Stimulated activated naive CD4-positive, alpha-beta T cell treated with Interleukin-2 at 50 U/mL for 16 hours (primary cell): ENCODE measurements around the gene CASP2.
"Not testable (repeated sequence)": the region's sequence is repeated elsewhere in the genome, so short reads cannot be mapped to it uniquely, and the experiment has no call there.

Experiments used
- DNase-seq: peaks from one replicate; lab custom pipeline; 2025; lab: John Stamatoyannopoulos, UW

The CASP2 gene

DNA sequence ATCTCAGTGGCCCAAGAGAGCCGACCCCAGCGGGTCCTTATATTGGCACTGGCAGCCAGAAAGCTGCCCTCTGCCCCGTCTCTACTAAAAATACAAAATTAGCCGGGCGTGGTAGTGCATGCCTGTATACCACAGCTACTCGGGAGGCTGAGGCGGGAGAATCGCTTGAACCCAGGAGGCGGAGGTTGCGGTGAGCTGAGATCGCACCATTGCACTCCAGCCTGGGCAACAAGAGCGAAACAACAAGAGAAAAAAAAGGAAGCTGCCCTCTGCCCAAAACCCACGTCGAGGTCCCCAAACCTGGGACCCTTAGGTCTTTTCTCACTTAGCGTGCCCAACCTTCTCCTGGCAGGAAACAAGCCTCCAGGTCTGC, 24.0 kb upstream of the CASP2 start:
- DNase-seq: not testable (repeated sequence)

GRCh38 chr7:143265017-143265693, 23.0 kb upstream of the CASP2 start:
- DNase-seq: no peak

- no peak for DNase-seq
Observed at GRCh38 chr7:143269251-143269650, 18.9 kb upstream of the CASP2 start.

DNA sequence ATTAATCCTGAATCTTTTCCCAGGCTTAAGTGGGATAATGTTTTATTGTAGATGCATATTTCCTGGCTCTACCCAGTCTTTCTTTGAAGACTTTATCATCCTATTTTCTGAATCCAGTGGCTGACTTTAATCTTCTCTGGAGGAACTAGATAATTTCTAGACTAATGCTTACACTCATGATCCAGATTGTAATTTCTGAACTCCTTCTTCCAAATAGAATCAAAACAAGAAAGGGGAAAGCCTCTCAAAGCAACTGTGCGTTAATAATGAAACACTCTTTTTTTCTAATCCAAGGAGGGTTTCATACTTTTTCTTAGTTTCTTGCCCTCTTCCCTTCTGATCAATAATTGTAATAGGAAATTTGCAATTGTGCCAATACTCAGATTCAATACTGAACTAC, 16.9 kb upstream of the CASP2 start:
- no peak for DNase-seq

- no peak for DNase-seq
Observed at GRCh38 chr7:143272871-143273270, 15.3 kb upstream of the CASP2 start.

DNA sequence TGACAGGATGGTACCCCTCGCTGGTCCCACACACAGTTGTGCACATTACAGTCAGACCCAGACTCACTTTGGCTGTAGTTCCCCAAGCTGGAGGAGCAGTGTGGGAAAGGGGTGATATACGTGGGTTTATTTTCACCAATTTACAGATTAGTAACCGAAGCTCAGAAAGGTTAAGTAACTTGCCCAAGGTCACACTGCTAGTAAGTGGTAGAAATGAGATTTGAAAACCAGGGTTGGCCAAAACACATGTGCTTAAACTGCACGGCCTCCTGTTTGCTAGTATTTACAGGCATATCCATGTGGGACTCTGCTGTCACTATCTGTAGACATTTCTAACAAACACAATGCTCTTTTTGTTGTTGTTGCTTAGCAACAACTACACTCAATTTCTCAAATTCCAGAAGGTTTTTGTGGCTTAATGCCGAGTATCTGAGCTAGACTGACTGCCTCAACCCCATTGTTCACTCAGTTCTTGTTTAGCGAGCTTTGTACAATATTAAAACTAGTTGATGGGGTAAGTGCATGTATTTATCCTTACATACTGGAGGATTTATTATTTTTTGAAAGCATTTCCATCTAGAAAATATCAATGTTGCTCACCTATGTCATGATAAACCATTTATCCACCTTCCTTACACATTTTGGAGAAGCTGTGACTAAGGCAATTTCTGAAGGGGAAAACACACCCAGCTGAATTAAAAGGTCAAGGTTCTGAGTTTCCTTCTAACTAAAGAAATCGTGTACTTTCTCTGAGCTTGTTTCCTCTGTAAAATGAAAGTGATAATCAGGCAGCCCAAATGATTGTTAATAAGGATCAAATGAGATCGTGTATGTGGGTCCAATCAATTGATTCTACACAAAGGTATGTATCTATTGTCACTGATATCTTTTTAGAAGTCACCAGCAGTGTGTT, 8.7 kb upstream of the CASP2 start:
- DNase-seq: no peak

DNA sequence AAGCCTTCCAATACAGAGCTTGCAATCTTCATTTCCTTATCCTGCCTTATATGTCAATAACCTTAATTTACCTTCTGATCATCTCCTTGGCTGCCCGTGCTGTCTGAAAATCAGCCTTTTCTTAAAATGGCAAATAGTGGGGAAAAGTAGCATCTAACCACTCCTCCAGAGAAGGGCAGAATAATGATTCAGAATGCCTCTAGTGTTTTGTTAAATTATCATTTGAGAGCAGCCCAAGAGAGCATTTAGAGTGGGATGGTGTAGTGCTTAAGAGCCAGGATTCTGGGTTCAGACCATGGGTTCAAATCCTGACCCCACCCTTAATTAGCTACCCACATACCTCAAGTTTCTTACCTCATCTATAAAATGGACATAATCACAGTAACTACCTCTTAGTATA, 8.0 kb upstream of the CASP2 start:
- DNase-seq: no peak

DNA sequence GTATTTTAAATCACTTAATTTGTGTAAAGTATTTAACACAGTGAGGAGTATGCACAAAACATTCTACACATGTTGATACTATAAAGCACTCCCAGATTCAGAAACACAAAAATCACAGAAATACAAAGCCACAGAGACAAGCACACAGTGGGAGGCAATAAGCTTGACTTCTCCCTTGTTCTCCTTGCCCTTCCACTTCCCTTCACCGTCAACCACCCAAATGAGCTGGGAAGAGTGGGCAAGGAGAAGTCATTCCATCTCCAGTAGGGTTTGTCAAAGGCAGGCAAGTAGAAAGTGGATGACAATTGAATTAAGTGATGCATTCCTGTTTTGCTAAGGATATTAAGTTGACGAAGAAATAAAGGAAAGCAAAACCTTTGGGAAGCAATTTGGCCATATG, 7.6 kb upstream of the CASP2 start:
- DNase-seq: no peak

- no peak for DNase-seq
Observed at GRCh38 chr7:143281529-143281928, 6.6 kb upstream of the CASP2 start.

- no peak for DNase-seq
Observed at GRCh38 chr7:143282124-143282523, 6.0 kb upstream of the CASP2 start.

- no peak for DNase-seq
Observed at GRCh38 chr7:143283381-143283780, 4.8 kb upstream of the CASP2 start.

DNA sequence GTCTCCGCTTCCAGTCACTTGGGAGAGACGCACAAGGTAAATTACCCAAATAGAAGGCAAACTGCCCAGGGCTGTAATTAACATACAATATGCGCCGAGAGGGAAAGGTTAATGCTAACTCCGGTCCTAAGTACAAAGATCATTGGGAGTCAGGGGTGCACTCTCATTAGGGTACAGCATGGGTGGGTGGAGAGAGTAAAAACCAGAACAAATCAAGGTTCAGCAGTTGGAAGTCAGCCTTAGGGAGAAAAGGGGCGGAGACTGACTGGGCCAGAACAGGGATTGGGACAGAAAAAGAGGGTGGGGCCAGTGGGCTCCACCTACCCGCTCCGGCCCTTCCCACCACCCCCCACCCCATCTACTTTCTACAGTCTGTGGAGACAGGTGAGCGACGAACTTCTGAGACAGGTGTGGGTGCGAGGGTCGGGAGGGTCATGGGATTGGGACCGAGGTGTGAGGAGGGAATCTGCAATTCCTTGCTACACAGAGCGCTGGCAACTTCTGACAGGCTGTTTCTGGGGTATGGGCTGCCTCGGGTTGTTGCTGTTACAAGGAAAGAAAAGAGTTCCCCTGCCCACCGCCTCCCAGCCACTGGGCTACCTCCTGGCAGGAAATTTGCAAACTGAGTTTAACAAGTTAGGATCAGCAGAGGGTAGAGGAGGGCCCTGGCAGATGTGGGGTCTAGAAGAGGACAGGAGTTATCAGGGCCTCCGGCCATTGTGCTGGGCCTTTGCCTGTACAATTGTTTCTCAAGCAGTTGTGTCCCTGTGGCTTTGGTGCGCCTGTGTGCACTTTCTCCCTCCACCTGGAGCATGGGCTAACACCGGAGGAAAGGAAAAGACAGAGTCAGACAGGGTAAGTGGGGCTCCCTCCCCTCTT, 3.3 kb upstream of the CASP2 start, which contains the start of gene TMEM139:
TSS of gene TMEM139 (plus strand) at position 368 of the 879 bp plus-strand sequence. CDS start 1,000 bp downstream, outside the sequence.
- no peak for DNase-seq

DNA sequence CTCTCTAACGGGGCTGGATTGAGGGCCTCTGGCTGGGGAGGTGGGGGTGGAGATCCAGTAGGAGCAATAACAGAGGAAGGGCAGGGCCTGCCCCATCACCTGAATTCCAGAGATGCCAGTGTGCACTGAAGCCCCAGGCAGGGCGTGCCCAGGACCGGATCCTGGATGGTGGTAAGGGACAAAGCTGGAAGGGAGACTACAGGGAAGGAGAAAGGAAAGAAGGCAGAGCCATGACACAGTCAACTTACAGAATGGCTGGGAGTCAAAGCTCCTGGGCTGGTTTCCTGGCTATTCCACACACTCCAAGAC, 2.7 kb upstream of the CASP2 start:
- DNase-seq: no peak

- no peak for DNase-seq
Observed at GRCh38 chr7:143285806-143286521, 2.2 kb upstream of the CASP2 start.

- no peak for DNase-seq
Observed at GRCh38 chr7:143286522-143286890, 1.6 kb upstream of the CASP2 start.

- DNase-seq: no peak
Observed at GRCh38 chr7:143287339-143287934, 714 bp upstream of the CASP2 start.

- DNase-seq: no peak
Observed at GRCh38 chr7:143288836-143289235, 685 bp downstream of the CASP2 start.

GRCh38 chr7:143289421-143289820, 1.3 kb downstream of the CASP2 start:
- DNase-seq: no peak

DNA sequence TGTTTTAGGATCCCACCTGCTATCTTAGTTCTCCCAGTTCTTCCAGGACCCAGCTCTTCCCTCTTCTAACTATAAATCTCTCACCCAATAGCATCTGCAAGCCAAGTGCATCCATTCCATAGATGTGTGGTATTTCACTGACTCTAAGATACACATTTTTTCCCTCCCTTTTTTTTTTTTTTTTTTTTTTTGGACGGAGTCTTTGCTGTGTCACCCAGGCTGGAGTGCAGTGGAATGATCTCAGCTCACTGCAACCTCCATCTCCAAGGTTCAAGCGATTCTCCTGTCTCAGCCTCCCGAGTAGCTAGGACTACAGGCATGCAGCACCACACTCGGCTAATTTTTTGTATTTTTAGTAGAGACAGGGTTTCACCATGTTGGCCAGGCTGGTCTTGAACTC, 1.7 kb downstream of the CASP2 start:
- DNase-seq: not testable (repeated sequence)

GRCh38 chr7:143290293-143290692, 2.1 kb downstream of the CASP2 start:
- DNase-seq: no peak

- no peak for DNase-seq
Observed at GRCh38 chr7:143292876-143293275, 4.7 kb downstream of the CASP2 start.

DNA sequence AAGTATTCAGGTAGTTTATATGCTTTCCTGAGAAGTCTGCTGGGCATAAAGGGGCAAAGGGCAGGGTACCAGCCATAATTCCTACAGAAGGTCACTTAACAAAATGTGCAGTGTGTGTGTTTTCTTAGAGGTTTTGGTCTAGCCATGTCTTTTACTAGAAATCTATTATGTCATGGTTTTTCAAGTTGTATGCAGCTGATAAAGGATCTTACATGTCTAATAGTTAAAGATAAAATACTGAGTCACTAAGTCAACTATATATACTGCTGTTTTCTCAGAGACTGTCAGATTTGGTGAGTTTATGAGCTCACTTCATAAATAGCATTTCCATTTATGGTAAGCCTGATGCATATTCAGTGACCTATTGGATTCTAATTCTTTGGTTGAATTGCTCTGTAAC, 7.7 kb downstream of the CASP2 start:
- no peak for DNase-seq
